PFSK-1 (cell line): Measurements from ENCODE around the gene ARL15.

Experiments
- POLR2AphosphoS5 ChIP-seq: IDR thresholded peaks from 2 replicates; pipeline ENCODE4 v1.6.1; 2012; ENCODE audit warnings: low read depth, mild to moderate bottlenecking, control low read depth, low read length, moderate library complexity
- TF ChIP-seq, protein P1 (sequence below), 2 experiments: IDR thresholded peaks; 2 replicates each; pipeline versions ENCODE4 v1.6.1 to v1.8.0; 2011 to 2012; ENCODE audit warnings: low read depth in 2 of 2, low read length in 2 of 2, control low read depth in 1 of 2, inconsistent platforms in 1 of 2, mild to moderate bottlenecking in 1 of 2, moderate library complexity in 1 of 2; ENCODE audit not compliant: insufficient read depth in 1 of 2

GRCh38 chr5:54207566-54207965, 102.8 kb downstream of the ARL15 start:
- TF ChIP-seq POLR2AphosphoS5, result no peak
- TF ChIP-seq, protein P1, sequence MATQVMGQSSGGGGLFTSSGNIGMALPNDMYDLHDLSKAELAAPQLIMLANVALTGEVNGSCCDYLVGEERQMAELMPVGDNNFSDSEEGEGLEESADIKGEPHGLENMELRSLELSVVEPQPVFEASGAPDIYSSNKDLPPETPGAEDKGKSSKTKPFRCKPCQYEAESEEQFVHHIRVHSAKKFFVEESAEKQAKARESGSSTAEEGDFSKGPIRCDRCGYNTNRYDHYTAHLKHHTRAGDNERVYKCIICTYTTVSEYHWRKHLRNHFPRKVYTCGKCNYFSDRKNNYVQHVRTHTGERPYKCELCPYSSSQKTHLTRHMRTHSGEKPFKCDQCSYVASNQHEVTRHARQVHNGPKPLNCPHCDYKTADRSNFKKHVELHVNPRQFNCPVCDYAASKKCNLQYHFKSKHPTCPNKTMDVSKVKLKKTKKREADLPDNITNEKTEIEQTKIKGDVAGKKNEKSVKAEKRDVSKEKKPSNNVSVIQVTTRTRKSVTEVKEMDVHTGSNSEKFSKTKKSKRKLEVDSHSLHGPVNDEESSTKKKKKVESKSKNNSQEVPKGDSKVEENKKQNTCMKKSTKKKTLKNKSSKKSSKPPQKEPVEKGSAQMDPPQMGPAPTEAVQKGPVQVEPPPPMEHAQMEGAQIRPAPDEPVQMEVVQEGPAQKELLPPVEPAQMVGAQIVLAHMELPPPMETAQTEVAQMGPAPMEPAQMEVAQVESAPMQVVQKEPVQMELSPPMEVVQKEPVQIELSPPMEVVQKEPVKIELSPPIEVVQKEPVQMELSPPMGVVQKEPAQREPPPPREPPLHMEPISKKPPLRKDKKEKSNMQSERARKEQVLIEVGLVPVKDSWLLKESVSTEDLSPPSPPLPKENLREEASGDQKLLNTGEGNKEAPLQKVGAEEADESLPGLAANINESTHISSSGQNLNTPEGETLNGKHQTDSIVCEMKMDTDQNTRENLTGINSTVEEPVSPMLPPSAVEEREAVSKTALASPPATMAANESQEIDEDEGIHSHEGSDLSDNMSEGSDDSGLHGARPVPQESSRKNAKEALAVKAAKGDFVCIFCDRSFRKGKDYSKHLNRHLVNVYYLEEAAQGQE (IDR thresholded peaks at IDR 0.05; ENCODE audit: insufficient read depth in 1 of 2, low read depth in 2 of 2, low read length in 2 of 2), result no peak
